B cell (primary cell): ENCODE data around the gene MTPN. TPM values are rescaled to one million over a fixed set of nuclear protein-coding genes. Genes with fewer than 3 reads are reported as not detected.

Experiments
- ATAC-seq: fragments of 200-7000 bp; cut with Tn5 transposase; one replicate; pipeline ENCODE4 v1.10.0; 2021; ENCODE audit warnings: low read depth, mild to moderate bottlenecking, moderate number of reproducible peaks, moderate library complexity
- CTCF ChIA-PET: fragments of 350-600 bp; sonication (Branson Sonifier 250); formaldehyde crosslinking; loops from one replicate; lab custom pipeline; 2021; ENCODE audit warnings: antibody characterized with exemption, inconsistent platforms; lab: Charles Lee
- POLR2A ChIA-PET: fragments of 350-600 bp; sonication (Branson Sonifier 250); formaldehyde crosslinking; loops from one replicate; lab custom pipeline; 2021; ENCODE audit warnings: antibody characterized with exemption; lab: Charles Lee
- DNase-seq: peaks from one replicate; pipeline ENCODE4 v3.0.0; 2013
- H2AFZ ChIP-seq: 2 replicates; pipeline ENCODE4 v1.6.1; 2012; ENCODE audit warnings: mild to moderate bottlenecking, low read depth, low read length; ENCODE audit not compliant: insufficient read depth, poor library complexity, severe bottlenecking
- H3K27ac ChIP-seq, 2 donors: 1 replicate in 1 of 2; 2 replicates in 1 of 2; pipeline ENCODE4 v1.5.1; 2012 to 2013; ENCODE audit warnings: low read length in 2 of 2, mild to moderate bottlenecking in 2 of 2, moderate library complexity in 1 of 2
- H3K27me3 ChIP-seq, 4 experiments: fragments of 200-600 bp in 1 of 4; sonication (generic) in 1 of 4; replicated peaks in 1 of 4; 1 replicate in 2 of 4; 2 replicates in 2 of 4; pipeline versions ENCODE4 v1.6.1 to v1.7.0; 2013 to 2016; ENCODE audit warnings: low read length in 3 of 4, mild to moderate bottlenecking in 2 of 4, mixed read lengths in 1 of 4, moderate library complexity in 1 of 4; ENCODE audit not compliant: insufficient read depth in 4 of 4, control insufficient read depth in 3 of 4; ENCODE audit errors: control extremely low read depth in 1 of 4
- H3K36me3 ChIP-seq, 2 experiments: replicated peaks in 1 of 2; 1 replicate in 1 of 2; 2 replicates in 1 of 2; pipeline versions ENCODE4 v1.6.1 to v1.7.1; 2013; ENCODE audit warnings: low read length in 1 of 2; ENCODE audit not compliant: insufficient read depth in 2 of 2, control insufficient read depth in 1 of 2; ENCODE audit errors: control extremely low read depth in 1 of 2, extremely low read depth in 1 of 2
- H3K4me1 ChIP-seq, 2 donors: fragments of 200-600 bp in 1 of 2; sonication (generic) in 1 of 2; 1 replicate in 1 of 2; 2 replicates in 1 of 2; pipeline versions ENCODE4 v1.5.1 to v1.6.1; 2013 to 2017; ENCODE audit warnings: low read length in 2 of 2; ENCODE audit not compliant: control insufficient read depth in 2 of 2, insufficient read depth in 2 of 2
- H3K4me2 ChIP-seq: replicated peaks from 2 replicates; pipeline ENCODE3; 2012; ENCODE audit warnings: mild to moderate bottlenecking, low read depth, low read length; ENCODE audit not compliant: poor library complexity, severe bottlenecking
- H3K4me3 ChIP-seq, 5 experiments: fragments of 200-600 bp in 1 of 5; sonication (generic) in 1 of 5; 1 replicate in 3 of 5; 2 replicates in 2 of 5; pipeline versions ENCODE4 v1.5.1 to v1.7.0; 2011 to 2016; ENCODE audit warnings: low read length in 4 of 5, mild to moderate bottlenecking in 4 of 5, low read depth in 2 of 5, control low read depth in 1 of 5, moderate library complexity in 1 of 5; ENCODE audit not compliant: insufficient read depth in 1 of 5; ENCODE audit errors: control extremely low read depth in 1 of 5, extremely low read depth in 1 of 5
- H3K79me2 ChIP-seq: fragments of 200-600 bp; sonication (generic); one replicate; pipeline ENCODE4 v1.6.0; 2016; ENCODE audit warnings: low read length; ENCODE audit not compliant: control insufficient read depth, insufficient read depth
- H3K9ac ChIP-seq: fragments of 200-600 bp; sonication (generic); 2 replicates; pipeline ENCODE4 v1.6.1; 2017; ENCODE audit warnings: mild to moderate bottlenecking, low read length, moderate library complexity
- H3K9me3 ChIP-seq, 3 donors: one replicate each; pipeline versions ENCODE4 v1.6.1 to v1.7.1; 2013; ENCODE audit warnings: low read length in 2 of 3; ENCODE audit not compliant: control insufficient read depth in 2 of 3, insufficient read depth in 1 of 3; ENCODE audit errors: control extremely low read depth in 1 of 3
- H4K20me1 ChIP-seq: 2 replicates; pipeline ENCODE4 v1.6.0; 2012; ENCODE audit warnings: mild to moderate bottlenecking, low read length; ENCODE audit not compliant: insufficient read depth, control insufficient read depth, poor library complexity, severe bottlenecking
- H3K27ac Mint-ChIP-seq: one replicate; pipeline ENCODE4 v1.8.0; 2021; ENCODE audit warnings: mixed read lengths
- H3K27me3 Mint-ChIP-seq: one replicate; pipeline ENCODE4 v1.8.0; 2021; ENCODE audit warnings: mixed read lengths
- H3K4me1 Mint-ChIP-seq: one replicate; pipeline ENCODE4 v1.8.0; 2021; ENCODE audit warnings: mixed read lengths
- H3K4me3 Mint-ChIP-seq: one replicate; pipeline ENCODE4 v1.8.0; 2021; ENCODE audit warnings: mixed read lengths
- H3K9me3 Mint-ChIP-seq: one replicate; pipeline ENCODE4 v1.8.0; 2022; ENCODE audit warnings: mixed read lengths; ENCODE audit not compliant: insufficient read depth
- EZH2 ChIP-seq: IDR thresholded peaks from 2 replicates; pipeline ENCODE4 v1.6.1; 2012; ENCODE audit warnings: borderline replicate concordance, low read depth, mild to moderate bottlenecking, moderate library complexity, low read length; ENCODE audit not compliant: insufficient read depth, poor library complexity, severe bottlenecking
- WGBS: methylation state at CpG from one replicate; pipeline ENCODE4 v1.1.5; 2013; ENCODE audit warnings: missing lambda C conversion rate; ENCODE audit not compliant: insufficient coverage; 5-methylcytosine and 5-hydroxymethylcytosine counted together
- intact Hi-C: fragments of 100-400 bp; cut with micrococcal nuclease; formaldehyde crosslinking; loops from one replicate; pipeline ENCODE4 v1.10.0; 2022
- polyA plus RNA-seq: library from polyadenylated mRNA; depleted of rRNA; stranded (reverse); fragments of >200 nt; gene quantifications from 2 replicates; pipeline ENCODE4 v1.2.3, GENCODE V29; 2012
- small RNA-seq: library from RNA; depleted of rRNA; stranded (forward); fragments of <200 nt; gene quantifications from one replicate; pipeline ENCODE3, GENCODE V24; 2012; ENCODE audit warnings: low replicate concordance, low read depth; ENCODE audit not compliant: insufficient read length
- total RNA-seq, 2 donors: library from RNA; stranded (reverse); fragments of 120-200 nt in 1 of 2; gene quantifications; 1 replicate in 1 of 2; 2 replicates in 1 of 2; pipeline versions ENCODE4 v1.2.3 to v1.2.4, GENCODE V29; 2013 to 2022
- TF ChIP-seq, protein P1 (sequence below): fragments of 200-600 bp; IDR thresholded peaks from one replicate; pipeline ENCODE4 v1.8.0; 2022; ENCODE audit warnings: antibody characterized with exemption, mild to moderate bottlenecking

MTPN gene
- total and polyA plus RNA-seq, 2 donors (not counting 1 experiment from before 2014, with no cell fraction given), result 60.5 to 115 TPM

DNA sequence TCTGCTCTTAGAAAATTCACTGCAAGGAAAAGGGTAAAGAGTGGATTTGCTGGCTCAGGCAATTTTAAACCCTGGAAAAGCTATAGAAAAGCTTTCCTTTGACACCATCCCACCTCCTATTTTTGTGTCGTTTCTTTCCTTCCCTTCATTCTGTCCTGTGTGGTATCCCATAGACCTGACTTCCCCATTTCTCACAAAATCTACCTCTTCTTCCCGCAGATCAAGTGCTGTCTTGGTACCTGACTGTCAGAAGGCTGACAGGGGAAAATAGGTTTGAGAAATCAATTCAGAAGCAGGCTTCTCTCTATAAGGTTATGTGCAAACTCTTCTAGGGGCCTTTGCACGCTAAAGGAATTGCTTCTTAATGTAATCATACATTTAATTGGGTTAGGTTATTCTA, 98.9 kb downstream of the MTPN start:
- TF ChIP-seq, protein P1, sequence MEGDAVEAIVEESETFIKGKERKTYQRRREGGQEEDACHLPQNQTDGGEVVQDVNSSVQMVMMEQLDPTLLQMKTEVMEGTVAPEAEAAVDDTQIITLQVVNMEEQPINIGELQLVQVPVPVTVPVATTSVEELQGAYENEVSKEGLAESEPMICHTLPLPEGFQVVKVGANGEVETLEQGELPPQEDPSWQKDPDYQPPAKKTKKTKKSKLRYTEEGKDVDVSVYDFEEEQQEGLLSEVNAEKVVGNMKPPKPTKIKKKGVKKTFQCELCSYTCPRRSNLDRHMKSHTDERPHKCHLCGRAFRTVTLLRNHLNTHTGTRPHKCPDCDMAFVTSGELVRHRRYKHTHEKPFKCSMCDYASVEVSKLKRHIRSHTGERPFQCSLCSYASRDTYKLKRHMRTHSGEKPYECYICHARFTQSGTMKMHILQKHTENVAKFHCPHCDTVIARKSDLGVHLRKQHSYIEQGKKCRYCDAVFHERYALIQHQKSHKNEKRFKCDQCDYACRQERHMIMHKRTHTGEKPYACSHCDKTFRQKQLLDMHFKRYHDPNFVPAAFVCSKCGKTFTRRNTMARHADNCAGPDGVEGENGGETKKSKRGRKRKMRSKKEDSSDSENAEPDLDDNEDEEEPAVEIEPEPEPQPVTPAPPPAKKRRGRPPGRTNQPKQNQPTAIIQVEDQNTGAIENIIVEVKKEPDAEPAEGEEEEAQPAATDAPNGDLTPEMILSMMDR, result no peak
- TF ChIP-seq EZH2, result no peak
- peaks cover 32% of the 10 kb centered on the region for H3K27me3 Mint-ChIP-seq
- Histone ChIP-seq H3K79me2 (no peaks in the 10 kb centered on the region), H4K20me1 (no peaks in the 10 kb centered on the region), H3K9me3 (no peaks in the 10 kb centered on the region), H3K9ac (no peak overlapping the region), H2AFZ (no peak overlapping the region), H3K27me3 (peaks cover 0 to 8% (median 2%) of the 10 kb centered on the region in 4 experiments), H3K4me2 (no peak overlapping the region), H3K27ac (no peak overlapping the region), H3K4me3 (no peak overlapping the region), H3K36me3 (no peaks in the 10 kb centered on the region), H3K4me1 (no peaks in the 10 kb centered on the region)
- H3K9me3 Mint-ChIP-seq, result no peaks in the 10 kb centered on the region
- no peak overlapping the region for H3K27ac Mint-ChIP-seq
- no peak overlapping the region for H3K4me3 Mint-ChIP-seq
- WGBS, result 100% methylated on average over 1 of the region's 3 CpGs
- DNase-seq (no peak), ATAC-seq (no peak)
- ChIA-PET CTCF (no interaction called here), POLR2A (no interaction called here)
- intact Hi-C loops, result no loop called here
- no peaks in the 10 kb centered on the region for H3K4me1 Mint-ChIP-seq

DNA sequence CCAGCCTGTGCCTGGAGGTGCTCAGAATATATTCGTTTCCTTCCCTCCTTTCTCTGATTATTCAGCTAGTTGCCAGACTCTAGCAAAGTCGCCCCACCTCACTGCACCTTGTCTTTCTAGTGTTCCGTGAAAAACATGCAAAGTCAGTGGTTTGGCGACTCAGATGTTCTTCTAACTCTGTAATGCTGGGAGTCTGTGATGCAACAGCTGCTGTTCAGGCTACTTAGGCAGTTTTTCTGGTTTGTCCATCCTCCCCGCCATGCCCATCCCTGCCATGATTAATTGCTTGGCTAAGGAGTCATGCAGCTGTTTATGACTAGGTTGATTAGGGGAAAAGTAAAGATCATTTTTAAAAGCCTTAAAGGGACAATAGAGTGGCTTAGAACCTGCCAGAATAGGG, 99.4 kb downstream of the MTPN start:
- ATAC-seq (no peak), DNase-seq (no peak)
- Mint-ChIP-seq H3K4me3 (no peak overlapping the region), H3K27me3 (peaks cover 32% of the 10 kb centered on the region), H3K9me3 (no peaks in the 10 kb centered on the region), H3K4me1 (no peaks in the 10 kb centered on the region), H3K27ac (no peak overlapping the region)
- no peaks in the 10 kb centered on the region for H3K79me2 ChIP-seq
- TF ChIP-seq EZH2, result no peak
- TF ChIP-seq, protein P1, result no peak
- H3K9ac ChIP-seq, result no peak overlapping the region
- no peaks in the 10 kb centered on the region for H3K36me3 ChIP-seq
- no peak overlapping the region for H3K4me3 ChIP-seq
- H3K27me3 ChIP-seq, result peaks cover 0 to 8% (median 2%) of the 10 kb centered on the region in 4 experiments
- ChIA-PET CTCF (no interaction called here), POLR2A (no interaction called here)
- H3K27ac ChIP-seq, result no peak overlapping the region
- intact Hi-C loops, result no loop called here
- H3K4me2 ChIP-seq, result no peak overlapping the region
- H3K4me1 ChIP-seq, result no peaks in the 10 kb centered on the region
- H3K9me3 ChIP-seq, result no peaks in the 10 kb centered on the region
- 65% methylated on average over 5 of the region's 5 CpGs for WGBS
- H4K20me1 ChIP-seq, result no peaks in the 10 kb centered on the region
- H2AFZ ChIP-seq, result no peak overlapping the region

Small RNA genes within 50 kb of the gene (small RNA-seq; reads per million reads assigned to genes)
- gene RNU6-223P, result not detected

Other genes with a start within 250 kb of the MTPN start
- gene SLC13A4, start 249.2 kb downstream of the MTPN start, total RNA-seq, result not detected in 2 replicates
- gene SLC13A4, start 249.2 kb downstream of the MTPN start, polyA plus RNA-seq, result not detected in 2 replicates
- gene FAM180A, start 228.5 kb downstream of the MTPN start, total RNA-seq, result not detected in 2 replicates
- gene FAM180A, start 228.5 kb downstream of the MTPN start, polyA plus RNA-seq, result not detected in 2 replicates